Measurements from ENCODE around the gene CERS6. TPM values are rescaled to one million over a fixed set of nuclear protein-coding genes. Genes with fewer than 3 reads are reported as not detected.

Gene CERS6
- total RNA-seq, 2 donors from 2014 or later = 13.7 to 15.8 TPM

- no peak for TF ChIP-seq CTCF (IDR thresholded peaks at IDR 0.05)
- DNase-seq (ENCODE audit: low spot score) (no peak), ATAC-seq (ENCODE audit: insufficient number of reproducible peaks, low FRiP score, low read depth) (no peak)
- Histone ChIP-seq H3K4me1 (ENCODE audit: control insufficient read depth in 1 of 2, low read depth in 2 of 2) (peaks cover 0 to 2% of the 10 kb centered on the region in 2 donors), H3K36me3 (no peaks in the 10 kb centered on the region), H3K4me3 (no peak overlapping the region), H3K9me3 (no peaks in the 10 kb centered on the region), H3K27ac (no peak overlapping the region), H3K27me3 (replicated peaks; ENCODE audit: insufficient read depth) (no peaks in the 10 kb centered on the region)
These were observed 21.9 kb upstream of the CERS6 start for GRCh38 chr2:168434146-168434545.

- Histone ChIP-seq H3K4me3 (no peak overlapping the region), H3K27me3 (replicated peaks; ENCODE audit: insufficient read depth) (no peaks in the 10 kb centered on the region), H3K36me3 (no peaks in the 10 kb centered on the region), H3K27ac (no peak overlapping the region), H3K4me1 (ENCODE audit: control insufficient read depth in 1 of 2, low read depth in 2 of 2) (peaks cover 0 to 8% of the 10 kb centered on the region in 2 donors), H3K9me3 (no peaks in the 10 kb centered on the region)
- no peak for TF ChIP-seq CTCF (IDR thresholded peaks at IDR 0.05)
- ATAC-seq (ENCODE audit: insufficient number of reproducible peaks, low FRiP score, low read depth) (no peak), DNase-seq (ENCODE audit: low spot score) (no peak)
These were observed 19.2 kb upstream of the CERS6 start for GRCh38 chr2:168436840-168437239.

- ATAC-seq (ENCODE audit: insufficient number of reproducible peaks, low FRiP score, low read depth) (no peak), DNase-seq (ENCODE audit: low spot score) (no peak)
- H3K27me3 ChIP-seq (replicated peaks; ENCODE audit: insufficient read depth) = no peaks in the 10 kb centered on the region
- no peak overlapping the region for H3K4me3 ChIP-seq
- H3K9me3 ChIP-seq = no peaks in the 10 kb centered on the region
- TF ChIP-seq CTCF (IDR thresholded peaks at IDR 0.05) = no peak
- H3K4me1 ChIP-seq (ENCODE audit: control insufficient read depth in 1 of 2, low read depth in 2 of 2) = peaks cover 0 to 8% of the 10 kb centered on the region in 2 donors
- no peaks in the 10 kb centered on the region for H3K36me3 ChIP-seq
- H3K27ac ChIP-seq = no peak overlapping the region
These were observed 17.5 kb upstream of the CERS6 start for GRCh38 chr2:168438553-168438952.

GRCh38 chr2:168439536-168439935 is 16.5 kb upstream of the CERS6 start:
- H3K9me3 ChIP-seq = no peaks in the 10 kb centered on the region

GRCh38 chr2:168441214-168441872 is 14.7 kb upstream of the CERS6 start:
- Histone ChIP-seq H3K4me1 (ENCODE audit: control insufficient read depth in 1 of 2, low read depth in 2 of 2) (peaks cover 0 to 8% of the 10 kb centered on the region in 2 donors), H3K36me3 (no peaks in the 10 kb centered on the region), H3K27me3 (replicated peaks; ENCODE audit: insufficient read depth) (no peaks in the 10 kb centered on the region), H3K27ac (no peak overlapping the region), H3K4me3 (no peak overlapping the region), H3K9me3 (no peaks in the 10 kb centered on the region)
- no peak for TF ChIP-seq CTCF (IDR thresholded peaks at IDR 0.05)
- ATAC-seq (ENCODE audit: insufficient number of reproducible peaks, low FRiP score, low read depth) = no peak
- DNase-seq (ENCODE audit: low spot score) = no peak

More at GRCh38 chr2:168439536-168439935, 16.5 kb upstream of the CERS6 start:
- Histone ChIP-seq H3K27me3 (replicated peaks; ENCODE audit: insufficient read depth) (no peaks in the 10 kb centered on the region), H3K36me3 (no peaks in the 10 kb centered on the region), H3K27ac (no peak overlapping the region), H3K4me3 (no peak overlapping the region), H3K4me1 (ENCODE audit: control insufficient read depth in 1 of 2, low read depth in 2 of 2) (peaks cover 0 to 8% of the 10 kb centered on the region in 2 donors)
- no peak for DNase-seq (ENCODE audit: low spot score)
- ATAC-seq (ENCODE audit: insufficient number of reproducible peaks, low FRiP score, low read depth) = no peak
- TF ChIP-seq CTCF (IDR thresholded peaks at IDR 0.05) = no peak
